OCI-LY1 (cell line): ENCODE results near the gene ALAD.

Experiments
- CTCF ChIP-seq: fragments of 200-600 bp; sonication (generic), shearing (Covaris generic); IDR thresholded peaks from 2 replicates; pipeline ENCODE4 v1.5.1; 2017; ENCODE audit warnings: mild to moderate bottlenecking, antibody characterized with exemption, low read length, moderate library complexity, mixed read lengths
- EZH2 ChIP-seq: fragments of 200-600 bp; sonication (generic), shearing (Covaris generic); IDR thresholded peaks from 2 replicates; pipeline ENCODE4 v1.8.0; 2017; ENCODE audit warnings: borderline replicate concordance, mixed run types, mild to moderate bottlenecking, antibody characterized with exemption, low read length, moderate library complexity, mixed read lengths

- TF ChIP-seq EZH2, result no peak
- TF ChIP-seq CTCF, result no peak
Measured at GRCh38 chr9:113399646-113400200, 1.4 kb downstream of the ALAD start.
